ENCODE measurements around the gene SETDB1. TPM values are rescaled to one million over a fixed set of nuclear protein-coding genes. Genes with fewer than 3 reads are reported as not detected.

Gene SETDB1
- total and polyA plus RNA-seq, 2 of the 8 experiments (the other 6 are each of a cell fraction or from before 2014, with no cell fraction given), result 27.5 to 48.8 TPM

DNA sequence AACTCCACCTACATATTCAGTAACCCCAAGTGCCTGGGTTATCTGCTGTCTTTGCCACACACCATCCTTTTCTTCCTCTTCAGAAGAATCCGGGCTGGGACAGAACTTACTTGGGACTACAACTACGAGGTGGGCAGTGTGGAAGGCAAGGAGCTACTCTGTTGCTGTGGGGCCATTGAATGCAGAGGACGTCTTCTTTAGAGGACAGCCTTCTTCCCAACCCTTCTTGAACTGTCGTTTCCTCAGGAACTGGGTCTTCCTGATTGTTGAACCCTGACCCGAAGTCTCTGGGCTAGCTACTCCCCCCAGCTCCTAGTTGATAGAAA lies 38.0 kb downstream of the SETDB1 start:
- no peak overlapping the region for H2BK120ac ChIP-seq (replicated peaks; ENCODE audit: low read depth, low read length)
- H4K20me1 ChIP-seq (replicated peaks in 1 of 2; ENCODE audit: control insufficient read depth in 1 of 2, insufficient read depth in 2 of 2, low read length in 2 of 2), result peaks cover 5 to 7% of the 10 kb centered on the region in 2 experiments
- no peak overlapping the region for H3K4me2 ChIP-seq (ENCODE audit: insufficient read depth in 1 of 2, low read depth in 2 of 2, low read length in 2 of 2)
- DNase-seq (ENCODE audit: low read depth in 1 of 2, low spot score in 2 of 2) (no peak), FAIRE-seq (no peak)
- no peak overlapping the region for H4K5ac ChIP-seq (ENCODE audit: insufficient read length, low read depth, low read length)
- H3K18ac ChIP-seq (ENCODE audit: extremely low read depth, low read length), result no peak overlapping the region
- H3K79me2 ChIP-seq (ENCODE audit: control insufficient read depth in 1 of 2, insufficient read depth in 2 of 2, low read length in 2 of 2), result peaks cover 0 to 8% of the 10 kb centered on the region in 2 experiments; a peak in 1 of 4 replicates
- no peaks in the 10 kb centered on the region; a peak in 1 of 4 replicates for H3K9me3 ChIP-seq (ENCODE audit: insufficient read depth in 2 of 2, low read depth in 1 of 2, low read length in 1 of 2)
- H2BK12ac ChIP-seq (ENCODE audit: low read depth, low read length), result 0 out of 2 replicates have a peak overlapping the region, but pooled peaks have one; percentile 3
- H3K9ac ChIP-seq (replicated peaks in 1 of 4; ENCODE audit: extremely low read depth in 1 of 4, low read depth in 3 of 4, low read length in 3 of 4), result no peak overlapping the region
- WGBS, 2 experiments (ENCODE audit: extremely low coverage in 1 of 2, insufficient coverage in 1 of 2, insufficient read length in 1 of 2, insufficient replicate concordance in 2 of 2, low coverage in 1 of 2, low lambda C conversion rate in 2 of 2, missing lambda C conversion rate in 1 of 2), result 93% methylated on average over 5 of the region's 5 CpGs; no CpG with 5 or more reads in 1 of the 2 experiments
- CTCF ChIA-PET (ENCODE audit: partially characterized antibody), result interaction anchor here (1.1 to 4.9 kb wide), 3 partner anchors 15 to 42 kb away, joined by 5 to 27 read pairs (median 6); partner anchors contain the start of gene MINDY1
- H3K56ac ChIP-seq (replicated peaks; ENCODE audit: insufficient read length, low read depth, low read length), result no peak overlapping the region
- no peak overlapping the region for H3K4ac ChIP-seq (replicated peaks; ENCODE audit: insufficient read length, low read depth, low read length)
- H4K8ac ChIP-seq (ENCODE audit: extremely low read depth, insufficient read depth, low read length), result no peak overlapping the region
- H3K23ac ChIP-seq (ENCODE audit: insufficient read length), result no peak overlapping the region
- POLR2A ChIA-PET (ENCODE audit: partially characterized antibody), result interaction anchor here (0.7 to 10.1 kb wide), 7 partner anchors 11 to 42 kb away, joined by 3 to 126 read pairs (median 6); partner anchors contain the start of genes ANXA9, CERS2 and MINDY1
- H3K4me1 ChIP-seq (replicated peaks in 1 of 4; ENCODE audit: control insufficient read depth in 3 of 4, insufficient read depth in 4 of 4, low read length in 3 of 4), result peaks cover 0 to 4% (median 2%) of the 10 kb centered on the region in 4 experiments; a peak in 1 of 7 replicates
- no peak overlapping the region for H2AK5ac ChIP-seq (ENCODE audit: low read depth, low read length)
- H2AFZ ChIP-seq (ENCODE audit: low read length), result no peak overlapping the region
- H3K27me3 ChIP-seq (replicated peaks in 1 of 4; ENCODE audit: control insufficient read depth in 3 of 4, extremely low read depth in 1 of 4, insufficient read depth in 3 of 4, low read length in 3 of 4), result no peaks in the 10 kb centered on the region
- TF ChIP-seq POLR2AphosphoS5 (IDR thresholded peaks at IDR 0.05; ENCODE audit: low read depth, low read length) (peak; percentile 66; the same call in 1 of the 2 replicates), CTCF (IDR thresholded peaks at IDR 0.05; ENCODE audit: control extremely low read depth in 1 of 3, insufficient read depth in 1 of 3, low read depth in 1 of 3, low read length in 3 of 3) (no peak)
- H3K23me2 ChIP-seq (ENCODE audit: low read depth, low read length), result no peaks in the 10 kb centered on the region
- peaks cover 4% of the 10 kb centered on the region; the same call in 1 of the 2 replicates for H3K79me1 ChIP-seq (ENCODE audit: low read depth, low read length)
- no peak overlapping the region for H2BK20ac ChIP-seq (ENCODE audit: low read length)
- peaks cover 37 to 94% (median 83%) of the 10 kb centered on the region in 4 experiments for H3K36me3 ChIP-seq (ENCODE audit: control insufficient read depth in 2 of 4, insufficient read depth in 4 of 4, low read length in 3 of 4)
- H3K27ac ChIP-seq (ENCODE audit: low read depth, low read length), result no peak overlapping the region; the same call in 1 of the 2 replicates
- no peak overlapping the region for H2BK5ac ChIP-seq (ENCODE audit: low read depth, low read length)
- no peak overlapping the region for H3K14ac ChIP-seq (ENCODE audit: insufficient read length)
- no peak overlapping the region for H4K91ac ChIP-seq (replicated peaks; ENCODE audit: insufficient read length, low read length)
- H2BK15ac ChIP-seq (ENCODE audit: low read length), result no peak overlapping the region
- H3K4me3 ChIP-seq (ENCODE audit: extremely low read depth in 1 of 4, insufficient read depth in 2 of 4, low read depth in 3 of 4, low read length in 4 of 4), result no peak overlapping the region

All from H1 (cell line).